Dermis microvascular lymphatic vessel endothelial cell (primary cell): ENCODE measurements around the gene TMEM39B. TPM values are rescaled to one million over a fixed set of nuclear protein-coding genes. Genes with fewer than 3 reads are reported as not detected.

Experiments used
- total RNA-seq: library from RNA; depleted of rRNA; stranded (reverse); fragments of >200 nt; gene quantifications from 2 replicates; pipeline ENCODE4 v1.2.1, GENCODE V29; 2014

Gene TMEM39B
- total RNA-seq, 1 donor from 2014 or later: 9.6 TPM

Other genes starting within 250 kb of the TMEM39B start
- 186 and 192 TPM in 2 replicates for gene PTP4A2, start 134.6 kb upstream of the TMEM39B start, total RNA-seq
- gene KHDRBS1, start 59.1 kb upstream of the TMEM39B start, total RNA-seq: 54.2 and 58.7 TPM in 2 replicates
- gene KPNA6, start 35.1 kb downstream of the TMEM39B start, total RNA-seq: 27.1 and 30.3 TPM in 2 replicates
- 57.6 and 68.0 TPM in 2 replicates for gene TXLNA, start 106.7 kb downstream of the TMEM39B start, total RNA-seq
- gene CCDC28B, start 127.7 kb downstream of the TMEM39B start, total RNA-seq: 16.1 and 24.4 TPM in 2 replicates
- 0.90 and 1.0 TPM in 2 replicates for gene IQCC, start 132.7 kb downstream of the TMEM39B start, total RNA-seq
- gene DCDC2B, start 136.2 kb downstream of the TMEM39B start, total RNA-seq: not detected in 2 replicates
- gene TMEM234, start 149.4 kb downstream of the TMEM39B start, total RNA-seq: 8.5 and 11.8 TPM in 2 replicates
- gene EIF3I, start 149.5 kb downstream of the TMEM39B start, total RNA-seq: 284 and 321 TPM in 2 replicates
- 0.64 and 1.9 TPM in 2 replicates for gene FAM167B, start 174.3 kb downstream of the TMEM39B start, total RNA-seq
- under 0.01 TPM in 2 replicates for gene LCK, start 178.3 kb downstream of the TMEM39B start, total RNA-seq
- gene HDAC1, start 219.1 kb downstream of the TMEM39B start, total RNA-seq: 116 and 147 TPM in 2 replicates